ENCODE results near the gene ARHGEF1.

Gene ARHGEF1

DNA sequence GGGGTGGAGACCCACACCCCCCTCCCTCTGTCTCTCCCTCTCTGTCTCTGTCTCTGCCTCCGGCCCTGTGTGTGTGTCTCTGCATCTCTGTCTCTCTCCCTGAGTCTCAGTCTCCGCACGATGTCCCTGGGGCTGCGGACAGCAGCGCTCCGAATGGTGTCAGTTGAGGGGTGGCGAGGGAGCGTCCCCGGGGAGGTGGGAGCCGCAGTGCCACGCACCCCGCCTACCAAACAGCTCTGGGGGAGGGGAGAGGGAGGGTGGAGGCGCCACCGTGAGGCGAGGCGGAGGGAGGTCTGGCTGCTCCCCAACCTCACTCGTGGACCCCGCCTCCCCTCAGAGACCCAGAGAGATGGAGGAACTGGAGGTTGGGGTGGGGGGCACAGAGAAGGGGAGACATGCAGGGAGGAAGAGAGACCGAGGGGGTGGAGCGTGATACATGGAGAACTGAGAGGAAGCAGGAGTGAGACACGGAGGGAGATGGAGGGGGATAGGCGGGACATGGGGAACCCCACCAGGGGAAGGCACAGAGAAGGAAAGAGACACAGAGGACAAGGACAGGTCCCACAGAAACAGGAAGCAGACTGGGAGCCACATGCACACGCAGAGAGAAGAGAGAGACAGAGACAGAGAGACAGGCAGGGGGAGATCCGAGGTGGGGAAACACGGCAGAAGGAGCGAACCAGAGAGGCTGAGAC lies 38.0 kb downstream of the ARHGEF1 start:
- no peak for DNase-seq

DNA sequence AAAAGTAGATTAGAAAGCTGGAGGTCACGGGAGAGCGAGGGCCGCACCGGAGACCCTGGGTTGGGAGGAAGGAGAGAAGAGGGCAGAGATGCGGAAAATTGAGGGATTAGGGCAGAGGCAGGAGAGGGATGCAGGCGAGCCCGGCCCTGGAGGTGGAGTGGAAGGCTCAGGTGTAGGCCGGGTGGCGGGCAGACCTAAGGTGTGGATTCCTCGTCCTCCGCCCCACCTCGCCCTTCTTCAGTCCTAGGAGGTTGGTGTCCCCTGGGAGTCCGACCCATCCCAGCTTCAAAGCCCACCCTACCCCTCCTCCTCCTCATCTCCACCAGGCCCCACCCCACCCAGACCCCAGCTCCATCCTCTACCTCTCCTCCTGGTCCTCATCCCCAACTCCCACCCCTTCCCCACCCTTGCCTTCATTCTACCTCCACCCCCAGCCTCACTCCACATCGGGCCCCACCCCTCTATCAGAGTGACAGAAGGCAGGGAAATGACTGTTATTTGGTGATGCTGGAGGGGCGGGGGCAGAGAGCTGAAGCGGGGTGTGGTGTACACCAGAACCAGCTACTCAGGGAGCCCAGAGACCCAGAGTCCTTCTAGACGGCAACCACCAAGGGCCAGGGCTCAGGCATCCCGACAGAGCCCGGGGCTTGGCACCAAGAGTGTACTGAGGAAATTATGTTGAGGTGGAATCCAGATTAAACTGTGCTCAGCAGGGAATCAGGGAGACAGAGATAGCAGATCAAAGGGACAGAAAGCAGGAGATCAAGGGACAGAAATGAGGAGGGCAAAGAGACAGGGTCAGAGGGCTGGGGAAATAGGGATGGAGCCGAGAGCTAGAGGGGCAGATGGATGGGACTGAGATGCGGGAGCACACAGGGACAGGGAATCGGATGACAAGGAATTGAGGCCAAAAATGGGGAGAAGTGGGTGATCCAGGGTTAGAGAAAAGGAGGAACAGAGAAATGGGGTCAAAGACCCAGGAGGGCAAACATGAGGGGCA lies 38.9 kb downstream of the ARHGEF1 start:
- no peak for DNase-seq

DNA sequence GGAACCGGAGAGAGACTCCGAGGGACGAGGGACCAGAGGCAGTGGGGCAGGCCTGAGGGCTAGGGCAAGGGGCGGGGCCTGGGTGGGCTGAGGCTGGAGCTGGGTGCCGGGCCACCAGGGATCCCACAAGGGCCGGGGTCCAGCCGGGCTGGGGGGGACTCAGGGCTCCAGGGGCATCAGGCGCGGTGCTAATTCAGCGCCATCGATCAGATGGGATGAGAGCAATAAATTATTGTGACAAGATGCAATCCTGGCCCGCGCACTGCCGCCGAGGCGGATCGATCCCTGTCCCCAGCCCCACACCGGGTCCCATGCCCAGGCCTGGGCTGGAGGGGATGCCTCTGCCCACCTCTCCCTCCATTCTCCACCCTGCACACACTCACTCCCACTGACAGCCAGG lies 39.6 kb downstream of the ARHGEF1 start:
- no peak for DNase-seq

DNA sequence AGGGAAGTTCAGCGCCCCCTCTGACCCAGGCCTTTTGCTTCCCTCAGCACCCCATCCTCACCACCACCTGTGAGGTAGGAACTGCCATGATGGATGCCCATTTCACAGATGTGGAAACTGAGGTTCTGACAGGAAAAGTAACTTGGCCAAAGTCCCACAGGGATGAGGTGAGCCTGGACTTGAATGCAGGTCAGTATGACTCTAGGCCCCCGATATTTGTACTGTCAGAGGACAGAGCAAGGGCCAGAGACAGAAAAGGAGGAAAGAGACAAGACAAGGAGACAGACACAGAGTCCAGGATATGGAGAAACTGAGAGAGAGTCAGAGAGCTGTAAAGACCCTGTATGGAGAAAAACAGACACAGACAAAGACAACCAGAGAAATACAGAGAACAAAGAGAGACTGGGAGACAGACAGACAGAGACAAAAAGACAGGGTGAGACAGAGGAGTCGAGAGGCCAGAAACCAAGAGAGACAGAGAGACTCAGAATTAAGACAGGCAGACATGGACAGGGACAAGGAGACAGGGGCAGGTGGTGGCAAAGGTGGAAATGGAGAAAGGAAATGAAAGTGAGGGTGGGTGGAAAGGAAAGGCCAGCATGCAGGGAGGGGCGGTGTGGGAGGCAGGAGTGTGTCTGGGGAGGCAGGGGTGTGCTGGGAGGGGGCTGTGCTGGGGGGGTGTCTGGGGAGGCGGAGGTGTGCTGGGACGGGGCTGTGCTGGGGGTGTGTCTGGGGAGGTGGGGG lies 40.2 kb downstream of the ARHGEF1 start:
- no peak for DNase-seq

DNA sequence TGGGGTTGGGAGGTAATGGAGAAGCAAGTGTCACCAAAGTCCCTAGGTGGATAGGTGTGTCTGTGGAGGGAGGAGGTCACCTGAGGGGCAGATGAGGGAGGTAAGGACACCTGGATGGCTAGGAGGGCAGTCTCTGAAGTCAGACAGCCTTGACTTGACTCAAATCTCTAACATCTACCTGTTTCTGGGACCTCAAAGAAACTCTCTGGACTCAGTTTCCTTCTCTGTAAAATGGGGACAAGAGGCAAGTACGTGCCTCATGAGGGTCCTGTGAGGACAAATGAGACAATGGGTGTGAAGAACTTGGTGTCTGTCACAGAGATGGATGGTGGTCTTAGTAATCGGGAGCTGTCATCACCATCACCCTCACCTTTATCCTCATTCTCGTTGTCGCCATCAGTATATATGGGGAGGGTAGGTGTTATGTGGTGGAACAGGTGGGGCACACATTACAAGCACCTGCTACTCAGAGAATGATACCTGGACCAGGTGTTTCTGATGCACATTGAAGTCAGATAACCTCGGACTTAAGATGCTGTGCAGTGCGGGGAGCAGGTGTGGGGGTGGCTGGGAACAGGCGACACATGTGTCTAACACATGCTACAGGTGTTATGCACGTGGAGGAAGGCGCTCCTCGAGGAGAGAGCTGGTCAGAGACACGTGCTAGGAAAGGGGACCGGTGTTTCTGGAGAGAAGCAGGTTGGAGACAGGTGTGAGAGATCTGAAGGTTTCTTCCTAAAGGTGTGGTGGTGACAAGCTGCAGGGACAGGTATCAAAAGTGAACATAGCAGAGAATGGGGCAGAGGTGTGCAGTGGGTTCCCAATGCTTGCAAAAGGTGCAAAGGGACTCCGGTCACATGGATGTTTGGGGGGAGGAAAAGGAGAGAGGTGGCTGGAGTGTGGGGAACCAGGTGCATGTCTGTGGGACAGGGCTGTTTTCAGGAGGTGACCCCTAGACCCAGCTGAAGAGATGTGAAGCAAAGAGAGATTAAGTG lies 41.5 kb downstream of the ARHGEF1 start:
- DNase-seq: peak in 1 of 2 experiments; percentile 22

DNA sequence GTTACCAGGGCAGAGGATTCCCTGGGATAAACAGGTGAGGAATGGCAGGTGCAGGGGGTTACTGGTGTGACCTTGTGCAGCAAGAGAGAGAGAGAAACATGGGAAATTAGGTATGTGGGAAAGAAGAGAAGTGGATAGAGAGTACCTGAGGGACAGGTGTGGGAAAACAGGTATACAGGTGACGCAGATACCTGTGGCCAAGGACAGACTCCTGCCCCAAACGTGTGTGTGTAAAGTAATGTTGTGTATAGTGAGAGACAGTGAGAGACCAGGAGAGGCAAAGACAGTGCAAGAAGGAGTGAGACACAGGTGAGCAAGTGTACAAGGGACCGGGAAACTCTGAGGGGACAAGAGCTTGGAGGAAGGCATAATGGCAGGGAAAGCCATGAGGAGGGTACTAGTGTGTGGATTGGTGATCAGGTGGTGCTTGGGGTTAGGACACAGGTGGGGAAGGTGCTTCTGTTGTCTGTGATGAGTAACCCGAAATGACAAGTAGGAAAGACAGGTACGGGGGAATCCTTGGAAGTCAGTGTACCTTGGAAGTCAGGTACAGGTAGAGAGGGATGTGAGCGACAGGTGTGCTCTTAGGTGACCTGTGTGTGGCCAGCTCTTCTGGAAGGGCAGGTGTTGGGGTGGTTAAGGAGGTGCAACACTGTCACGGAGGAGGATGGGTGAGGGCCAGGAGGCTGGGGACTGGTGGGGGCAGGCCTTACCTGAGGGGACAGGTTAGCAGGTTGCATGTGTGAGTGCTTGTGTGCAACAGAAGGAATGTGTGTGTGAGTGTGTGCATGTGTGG lies 42.4 kb downstream of the ARHGEF1 start:
- no peak for DNase-seq

DNA sequence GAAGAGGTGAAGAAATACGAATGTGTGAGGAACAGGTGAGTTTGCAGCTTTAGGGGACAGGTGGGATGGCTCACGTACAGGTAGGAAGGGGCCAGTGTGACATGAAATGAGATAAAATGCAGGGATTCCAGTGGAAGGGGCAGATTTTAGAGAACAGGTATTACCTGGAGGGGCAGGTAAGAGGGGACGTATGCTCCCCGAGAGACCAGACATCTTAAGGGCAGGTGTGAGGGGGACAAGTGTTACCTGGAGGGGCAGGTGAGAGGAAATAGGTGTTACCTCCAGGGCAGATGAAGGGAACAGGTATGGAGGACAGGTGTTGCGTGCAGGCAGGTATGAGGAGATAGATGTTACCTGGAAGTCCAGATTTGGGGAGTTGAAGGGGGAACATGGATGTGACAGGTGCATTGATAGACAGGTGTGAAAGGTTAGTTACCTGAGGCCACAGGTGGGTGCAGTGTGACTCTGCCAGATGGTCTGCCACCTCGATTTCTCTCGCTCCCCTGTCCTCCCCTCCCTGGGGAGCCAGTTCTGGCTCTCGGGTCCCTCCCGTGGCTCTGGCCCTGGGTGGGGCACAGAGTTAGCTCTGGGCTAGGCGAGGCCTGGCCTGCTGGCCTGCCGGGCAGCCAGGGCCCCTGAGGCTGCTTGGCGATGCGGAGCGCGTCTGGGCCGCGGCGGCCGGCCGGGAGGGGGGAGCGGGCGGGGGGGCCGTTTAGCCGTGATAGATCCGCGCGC lies 43.2 kb downstream of the ARHGEF1 start:
- DNase-seq: no peak

DNA sequence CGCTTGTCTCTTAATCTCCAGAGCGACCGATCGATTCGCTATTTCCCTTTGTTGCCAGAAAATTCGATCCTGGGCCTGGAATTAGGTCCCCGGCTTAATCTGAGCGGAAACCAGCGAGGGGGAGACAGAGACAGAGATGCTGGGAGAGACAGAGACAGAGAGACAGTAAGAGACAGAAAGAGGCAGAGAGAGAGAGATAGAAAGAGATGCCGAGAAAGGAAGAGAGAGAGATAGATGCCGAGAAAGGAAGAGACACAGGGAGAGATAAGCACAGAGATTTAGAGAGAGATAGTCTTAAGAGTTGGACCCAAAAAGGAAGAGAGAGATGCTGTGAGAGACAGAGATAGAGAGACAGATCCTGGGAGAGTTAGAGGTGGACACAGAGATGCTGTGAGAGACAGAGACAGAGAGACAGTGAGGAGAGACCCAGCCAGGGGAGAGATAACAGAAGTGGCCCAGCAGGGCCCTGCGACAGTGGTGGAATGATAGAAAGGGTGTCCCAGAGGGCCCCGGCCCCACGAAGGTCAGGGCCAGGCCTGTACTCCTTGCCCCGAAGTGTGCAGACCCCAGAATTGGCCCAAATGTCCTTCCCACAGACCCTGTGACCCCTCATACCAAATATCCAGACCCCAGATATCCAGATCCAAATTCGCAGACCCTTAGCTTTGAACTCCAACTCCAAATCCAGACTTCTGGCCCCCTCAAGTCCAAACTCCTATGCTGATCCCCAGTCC lies 43.9 kb downstream of the ARHGEF1 start:
- DNase-seq: no peak

DNA sequence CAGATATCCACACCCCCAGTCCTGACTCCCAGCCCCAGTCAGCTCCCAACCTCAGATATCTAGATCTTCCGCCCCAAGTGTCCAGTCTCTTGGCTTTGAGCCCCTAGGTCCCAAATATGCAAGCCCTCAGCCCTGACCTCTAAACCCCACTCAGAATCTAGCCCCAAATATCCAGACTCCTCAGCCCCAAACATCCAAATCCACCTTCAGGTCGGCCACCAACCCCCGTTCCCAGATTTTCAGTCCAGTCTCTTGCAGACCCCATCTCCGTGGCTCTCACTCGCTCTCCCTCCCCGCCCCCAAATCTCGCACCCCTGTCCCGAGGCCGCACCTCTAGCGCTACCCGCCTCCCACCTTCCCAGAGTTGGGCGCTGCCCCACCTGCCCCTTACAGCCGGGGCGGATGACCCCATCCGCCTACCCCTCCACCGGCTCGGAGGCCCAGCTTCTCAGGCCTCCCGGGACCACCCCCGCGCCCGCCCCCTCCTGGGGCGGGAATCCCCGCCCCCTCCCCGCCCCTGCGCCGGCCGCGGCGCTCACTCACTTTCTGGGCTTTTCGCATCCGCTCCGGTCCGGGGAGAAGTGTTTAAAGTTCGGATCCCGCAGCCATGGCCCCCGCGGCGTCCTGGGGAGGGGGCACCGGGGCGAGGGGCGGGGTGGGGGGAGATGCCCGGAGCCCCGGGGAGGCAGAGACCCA lies 44.7 kb downstream of the ARHGEF1 start:
- DNase-seq: no peak

DNA sequence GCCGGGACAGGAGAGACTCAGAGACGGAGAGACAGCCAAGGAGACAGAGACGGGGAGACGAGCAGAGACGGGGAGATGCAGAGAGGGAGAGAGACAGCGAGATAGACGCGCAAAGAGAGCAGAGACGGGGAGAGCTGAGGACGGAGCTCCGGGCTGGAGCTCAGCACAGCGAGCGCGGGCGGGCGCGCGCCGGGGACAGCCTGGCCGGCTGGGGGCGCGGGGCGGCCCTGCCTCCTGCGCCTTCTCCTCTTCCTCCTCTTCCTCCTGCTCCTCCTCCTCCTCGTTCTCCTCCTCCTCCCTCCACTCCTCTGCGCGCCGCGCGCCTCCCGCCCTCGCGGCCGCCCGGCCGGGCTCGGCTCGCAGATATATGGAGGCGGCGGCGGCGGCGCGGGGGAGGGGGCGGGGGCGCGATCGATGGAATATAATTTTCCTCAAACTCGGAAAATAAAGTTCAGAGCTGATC lies 45.3 kb downstream of the ARHGEF1 start, which contains the start of gene ERFL:
Gene ERFL (minus strand): TSS at position 229 of the 463 bp plus-strand sequence. CDS start 15,530 bp downstream, outside the sequence.
- peak in 1 of 2 experiments; percentile 23 for DNase-seq

DNA sequence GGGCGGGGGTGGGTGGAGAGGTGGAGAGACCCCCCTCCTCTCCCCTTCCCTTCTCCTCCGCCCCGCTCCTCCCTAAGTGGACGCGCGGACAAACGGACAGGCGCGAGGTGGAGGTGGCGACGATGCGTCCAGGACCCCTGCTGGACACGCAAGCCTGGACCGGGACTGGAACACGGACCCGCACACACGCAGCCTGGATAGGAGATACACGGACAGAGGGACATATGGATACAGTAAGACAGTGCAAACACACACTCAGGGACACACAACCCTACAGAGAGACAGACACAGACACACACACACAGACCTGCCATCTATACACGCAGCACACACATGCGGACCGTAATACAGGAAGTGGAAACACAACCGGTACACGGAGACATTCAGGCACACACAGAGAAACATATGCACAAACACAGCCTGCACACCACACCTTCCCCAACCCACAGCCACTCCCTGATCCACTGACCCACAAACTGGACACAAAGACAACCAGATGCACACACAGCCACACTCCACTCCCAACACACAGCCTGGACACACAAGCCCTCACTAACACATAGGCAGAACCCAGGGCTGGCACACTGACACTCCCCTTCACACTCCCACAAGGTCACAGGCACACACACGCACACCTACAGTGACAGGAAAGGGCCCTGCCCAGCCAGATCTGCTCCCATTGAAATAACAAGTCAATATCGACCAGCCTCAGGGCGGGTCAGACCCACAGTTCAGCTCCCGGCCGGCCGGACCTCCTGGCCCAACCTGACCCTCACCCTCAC lies 46.0 kb downstream of the ARHGEF1 start:
- DNase-seq: no peak

DNA sequence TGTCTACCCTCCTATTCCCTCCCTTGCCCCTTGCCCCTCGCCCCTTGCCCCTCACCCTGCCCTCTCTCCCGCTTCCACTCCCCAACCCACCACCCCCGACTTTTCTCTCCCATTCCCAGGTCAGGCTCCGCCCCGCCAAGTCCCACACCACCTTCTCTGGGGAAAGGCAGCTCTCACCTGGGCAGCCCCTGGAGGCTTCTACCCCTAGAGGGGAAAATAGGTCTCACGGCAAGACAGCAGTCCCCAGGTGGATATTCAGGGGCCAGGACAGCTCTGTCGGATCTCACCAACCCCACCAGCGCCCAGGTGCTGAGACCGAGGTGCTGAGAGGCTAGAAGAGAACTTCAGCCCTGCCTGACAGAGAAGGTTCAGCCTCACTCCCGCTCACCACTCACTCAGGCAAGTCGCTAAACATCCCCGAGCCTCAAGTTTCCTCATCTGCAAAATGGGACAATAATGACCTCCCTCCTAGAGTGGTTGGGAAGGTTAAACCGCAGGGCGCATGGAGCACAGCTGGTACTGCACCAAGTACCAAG lies 46.6 kb downstream of the ARHGEF1 start:
- DNase-seq: no peak

DNA sequence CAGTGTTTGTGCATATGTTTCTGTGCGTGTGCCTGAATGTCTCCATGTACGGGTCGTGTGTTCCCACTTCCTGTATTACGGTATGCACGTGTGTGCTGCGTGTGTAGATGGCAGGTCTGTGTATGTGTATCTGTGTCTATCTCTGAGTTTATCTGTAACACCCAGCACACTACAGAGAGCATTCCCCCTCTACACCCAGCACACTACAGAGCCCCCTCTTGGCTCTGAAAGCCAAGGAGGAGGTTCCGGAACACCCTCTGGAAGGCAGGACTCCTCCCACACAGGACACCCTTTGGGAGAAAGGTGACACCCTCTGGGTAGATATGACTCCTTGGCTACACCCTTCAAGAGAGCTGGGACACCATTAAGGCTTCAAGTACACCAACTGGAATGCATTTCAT lies 47.3 kb downstream of the ARHGEF1 start:
- no peak for DNase-seq

DNA sequence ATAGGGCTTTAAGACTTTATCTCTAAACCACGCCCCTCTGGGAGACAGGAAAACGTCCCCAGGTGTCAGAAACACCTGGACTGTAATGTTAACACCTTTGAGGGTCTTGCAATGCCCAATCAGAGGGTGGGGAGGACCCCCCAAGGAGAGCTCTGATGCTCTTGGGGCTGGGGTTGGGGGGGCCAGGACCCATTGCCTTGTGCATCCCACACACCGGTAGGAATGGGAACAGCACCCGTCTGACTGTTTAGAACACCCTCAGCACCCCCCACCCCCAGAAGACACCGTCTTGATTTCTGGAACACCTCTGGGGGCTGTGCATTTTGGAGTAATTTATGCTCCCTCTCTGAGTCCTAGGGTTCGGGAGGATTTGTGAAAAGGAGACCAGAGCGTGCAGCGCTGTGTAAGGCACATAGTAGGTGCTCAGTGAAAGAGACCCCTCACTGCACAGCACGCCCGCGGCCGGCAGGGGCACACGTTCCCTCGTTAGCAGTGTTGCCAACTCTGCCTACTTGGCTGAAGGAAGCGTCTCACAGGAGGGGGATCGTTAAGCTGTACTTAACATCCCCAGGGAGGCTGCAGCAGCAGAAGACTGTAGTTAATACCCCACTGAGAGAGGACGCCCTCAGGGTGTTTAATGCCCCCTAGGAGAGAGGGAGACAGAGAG lies 48.1 kb downstream of the ARHGEF1 start:
- DNase-seq: no peak

DNA sequence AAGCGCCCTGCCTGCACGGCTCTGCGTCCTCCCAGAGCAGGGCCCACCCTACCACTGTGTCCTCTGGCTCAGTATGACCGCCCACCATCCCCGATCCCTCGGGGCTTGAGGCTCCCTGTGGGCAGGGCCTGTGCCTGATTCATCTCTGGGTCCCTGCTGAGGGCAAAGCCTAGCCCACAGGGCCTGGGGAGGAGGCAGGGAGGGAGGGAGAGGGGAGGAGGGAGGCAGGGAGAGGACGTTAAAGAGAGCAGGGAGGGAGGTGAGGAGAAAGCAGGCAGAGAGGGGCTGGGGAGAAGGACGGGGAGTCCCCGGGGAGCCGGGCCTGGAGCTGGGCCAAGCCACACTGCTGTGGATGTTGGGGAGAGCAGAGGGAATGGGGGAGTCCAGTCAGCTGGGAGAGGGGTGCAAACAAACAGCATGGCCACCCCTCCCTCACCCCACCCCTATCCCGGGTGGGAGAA lies 49.3 kb downstream of the ARHGEF1 start:
- no peak for DNase-seq

DNA sequence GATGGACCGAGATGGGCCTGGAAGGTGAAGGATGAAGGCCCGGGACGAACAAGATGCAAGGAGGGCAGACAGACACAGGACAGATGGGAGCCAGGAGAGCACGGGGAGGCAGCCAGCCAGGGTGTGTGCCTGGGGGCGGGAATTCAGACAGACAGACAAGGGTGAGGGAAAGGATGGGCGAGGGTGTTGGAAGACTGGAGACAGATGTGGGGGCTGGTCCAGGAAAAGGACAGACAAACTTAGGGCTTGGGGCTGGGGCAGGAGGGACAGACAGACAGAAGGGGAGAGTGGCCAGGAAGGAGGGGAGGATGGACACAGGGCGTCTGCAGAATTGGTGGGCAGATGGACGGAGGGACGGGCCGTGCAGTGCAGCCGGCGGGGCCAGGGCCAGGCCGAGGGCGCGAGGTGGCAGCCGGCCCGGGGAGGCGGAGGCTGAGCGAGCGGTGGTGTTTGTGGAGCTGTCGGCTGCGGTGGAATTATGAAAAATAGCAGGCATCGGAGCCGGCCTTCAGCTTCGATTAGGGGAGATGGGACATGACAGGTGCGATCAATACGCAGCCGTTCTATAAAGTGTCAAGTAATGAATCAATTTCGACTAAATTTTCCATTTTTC lies 49.8 kb downstream of the ARHGEF1 start:
- DNase-seq: no peak

Measured in NCI-H1930 (cell line).